HG03442 (cell line): ENCODE data around the gene CCDC6.
"Not testable (repeated sequence)": the region's sequence is repeated elsewhere in the genome, so short reads cannot be mapped to it uniquely, and the experiment has no call there.

Experiments used
- ATAC-seq: cut with Tn5 transposase; IDR thresholded peaks from one replicate; pipeline ENCODE4 v1.9.1; 2021; ENCODE audit warnings: mild to moderate bottlenecking, moderate library complexity; ENCODE audit not compliant: unreplicated experiment

The CCDC6 gene

DNA sequence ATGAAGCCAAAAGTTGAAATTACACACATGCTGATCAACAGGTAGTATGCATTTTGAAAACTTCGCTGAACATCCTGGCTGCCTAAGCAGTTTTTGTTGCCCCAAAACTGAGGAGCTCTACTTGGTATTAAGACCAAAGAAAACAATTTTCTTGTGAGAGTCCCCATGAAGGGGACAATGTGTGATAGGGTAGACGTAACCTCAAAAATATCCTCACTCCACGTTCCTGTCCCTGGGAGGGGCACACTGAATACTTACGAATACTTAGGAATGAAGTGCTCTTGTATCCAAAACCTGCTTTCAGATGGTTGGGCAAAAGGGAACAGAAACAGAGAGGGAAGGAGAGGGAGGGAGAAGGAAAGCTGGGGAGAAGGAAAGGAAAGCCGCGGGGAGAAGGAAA, 24.7 kb downstream of the CCDC6 start:
- no peak for ATAC-seq

DNA sequence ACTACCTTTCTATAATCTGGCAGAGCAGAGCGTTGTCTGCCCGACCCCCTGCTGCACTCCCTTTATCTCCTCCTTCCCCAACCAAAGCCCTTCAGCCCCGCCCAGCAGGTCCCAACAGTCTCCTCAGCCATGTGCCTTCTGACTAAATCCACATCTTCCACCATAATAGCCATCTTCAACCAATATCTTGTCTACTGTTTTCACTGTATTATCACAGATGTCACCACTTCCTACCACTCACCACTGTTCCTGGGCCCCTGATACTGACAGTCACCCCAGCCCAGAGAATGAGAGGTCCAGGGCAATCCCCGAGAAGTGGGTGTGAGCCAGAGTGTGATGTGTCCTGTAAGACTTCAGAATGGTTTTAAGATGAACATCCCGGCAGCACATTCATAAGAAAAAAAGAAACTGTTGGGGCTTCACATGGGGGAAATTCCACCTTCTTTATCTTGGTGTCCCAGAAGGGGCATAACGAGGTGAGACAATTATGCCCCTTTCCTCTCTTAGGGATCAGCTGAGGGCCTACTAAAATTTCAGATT, 25.3 kb downstream of the CCDC6 start:
- peak; percentile 80 for ATAC-seq

DNA sequence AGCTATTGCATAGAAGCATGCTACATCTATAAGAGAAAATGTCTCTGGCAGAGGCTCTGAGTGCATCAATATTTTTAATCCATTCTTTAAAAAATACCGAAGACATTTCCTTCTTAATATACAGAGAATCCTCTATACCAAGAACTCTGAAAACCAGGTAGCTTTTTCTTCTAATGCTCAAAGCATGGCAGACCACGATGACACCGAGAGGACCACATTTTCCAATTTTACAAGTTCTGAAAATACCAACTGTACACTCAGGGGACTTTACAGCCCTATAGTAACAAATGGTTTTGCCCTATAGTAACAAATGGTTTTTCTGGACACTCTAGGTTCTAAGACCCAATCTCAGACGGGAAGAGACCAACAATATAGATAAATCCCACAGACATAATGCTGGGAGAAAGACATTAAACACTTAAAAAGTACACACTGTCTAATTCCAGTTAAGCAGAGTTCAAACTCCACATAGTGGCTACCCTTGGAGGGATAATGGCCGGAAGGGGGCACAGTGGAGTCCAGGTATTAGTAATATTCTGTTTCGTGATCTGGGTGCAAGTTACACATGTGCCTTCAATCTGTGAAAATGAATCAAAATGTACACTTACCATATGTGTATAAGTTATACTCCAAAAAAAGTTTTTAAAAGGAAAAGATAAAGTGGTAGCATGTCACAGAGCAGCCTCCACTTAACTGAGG, 26.2 kb downstream of the CCDC6 start:
- ATAC-seq, result no peak

DNA sequence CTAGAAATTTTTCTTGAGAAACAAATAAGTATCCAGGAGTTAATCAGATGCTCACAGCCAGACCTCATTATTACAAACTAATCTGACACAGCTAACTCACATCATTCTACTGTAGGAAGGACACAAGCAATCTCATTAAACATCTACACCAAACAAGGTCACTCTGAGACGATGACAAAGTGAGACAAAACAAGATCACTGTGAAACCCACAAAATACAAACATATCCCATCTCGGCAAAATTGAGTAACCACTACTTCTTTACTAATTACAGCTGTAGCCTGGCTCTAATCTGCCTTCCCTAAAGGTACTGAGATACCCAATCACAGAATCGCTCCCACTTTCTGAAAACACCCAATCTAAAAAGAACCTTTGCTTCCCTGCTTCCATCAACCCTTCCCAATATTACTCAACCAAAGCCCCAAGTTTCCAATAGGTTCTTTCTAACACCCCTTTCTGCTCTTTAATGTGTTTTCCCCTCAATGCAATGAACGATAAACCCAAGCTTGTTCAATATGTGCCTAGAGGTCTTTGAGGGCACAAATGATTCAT, 26.9 kb downstream of the CCDC6 start:
- ATAC-seq, result peak; percentile 31

DNA sequence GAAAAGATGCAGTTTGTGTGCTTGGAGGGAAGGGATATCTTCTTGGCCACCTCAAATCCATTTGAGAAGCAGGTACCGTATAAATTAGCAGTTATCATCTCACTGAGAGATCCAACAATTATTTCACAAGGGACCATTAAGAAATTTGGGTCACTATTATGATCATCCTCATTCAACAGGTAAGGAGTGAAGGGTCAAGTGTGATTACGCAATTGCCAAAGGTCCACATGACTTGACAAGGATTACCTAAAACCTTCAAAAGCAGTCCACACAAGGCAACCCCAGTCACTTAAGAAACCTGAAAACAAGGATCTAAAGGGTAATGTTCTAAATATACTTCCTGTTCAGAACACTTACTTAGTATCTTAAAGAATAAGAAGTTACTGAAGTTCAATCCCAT, 27.4 kb downstream of the CCDC6 start:
- ATAC-seq, result no peak

DNA sequence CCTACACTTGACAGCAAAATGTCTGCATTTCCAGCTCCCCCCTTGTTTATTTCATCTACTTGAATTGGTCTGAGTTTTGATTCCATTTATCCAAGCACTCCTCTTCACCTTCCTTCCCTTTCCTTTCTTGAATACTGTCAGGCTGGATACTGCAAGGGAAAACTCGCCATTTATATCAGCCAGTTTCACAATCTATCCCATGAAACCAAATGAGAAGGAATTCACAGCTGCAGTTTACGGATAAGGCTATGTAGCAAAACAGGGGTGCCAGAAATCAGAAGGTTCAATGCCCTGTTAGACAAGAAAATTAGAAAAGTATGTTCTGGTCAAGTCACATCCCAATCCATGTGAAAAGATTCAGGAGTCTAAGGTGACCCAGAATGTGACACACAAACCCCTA, 28.1 kb downstream of the CCDC6 start:
- ATAC-seq, result no peak

DNA sequence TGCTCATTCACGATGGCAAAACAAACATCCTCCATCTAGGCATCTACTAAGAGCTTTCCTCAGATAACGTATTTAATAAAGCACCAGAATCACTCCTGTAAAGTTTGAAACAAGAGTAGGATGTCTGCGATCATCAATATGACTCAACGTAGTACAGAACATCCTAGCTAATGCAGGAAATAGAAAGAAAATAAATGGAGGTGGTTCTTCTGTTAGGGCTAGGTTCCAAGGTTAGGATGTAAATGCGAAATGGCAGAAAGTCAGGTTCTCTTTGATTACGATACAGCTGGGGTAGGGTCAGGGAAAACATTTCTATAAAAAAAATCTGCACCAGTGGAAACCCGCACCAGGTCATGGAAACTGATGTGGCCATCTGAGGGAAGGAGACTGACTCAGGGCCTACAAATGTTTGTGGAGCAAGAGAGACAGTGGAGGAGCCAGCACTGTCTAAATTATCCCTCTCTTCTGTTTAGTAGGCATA, 29.1 kb downstream of the CCDC6 start:
- ATAC-seq, result no peak

DNA sequence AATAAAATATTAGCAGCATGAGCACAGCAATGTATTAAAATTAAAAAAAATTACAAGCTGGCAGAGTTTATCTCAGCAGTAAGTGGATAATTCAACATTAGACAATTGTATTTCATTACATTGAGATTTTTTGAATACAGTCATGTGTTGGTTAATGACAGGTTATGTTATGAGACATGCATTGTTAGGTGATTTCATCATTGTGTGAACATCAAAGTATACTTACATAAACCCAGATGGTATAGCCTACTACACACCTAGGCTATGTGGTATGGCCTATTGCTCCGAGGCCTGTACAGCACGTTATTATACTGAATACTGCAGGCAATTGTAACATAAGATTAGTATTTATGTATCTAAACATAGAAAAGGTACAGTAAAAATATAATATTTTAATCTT, 29.7 kb downstream of the CCDC6 start:
- ATAC-seq, result no peak

DNA sequence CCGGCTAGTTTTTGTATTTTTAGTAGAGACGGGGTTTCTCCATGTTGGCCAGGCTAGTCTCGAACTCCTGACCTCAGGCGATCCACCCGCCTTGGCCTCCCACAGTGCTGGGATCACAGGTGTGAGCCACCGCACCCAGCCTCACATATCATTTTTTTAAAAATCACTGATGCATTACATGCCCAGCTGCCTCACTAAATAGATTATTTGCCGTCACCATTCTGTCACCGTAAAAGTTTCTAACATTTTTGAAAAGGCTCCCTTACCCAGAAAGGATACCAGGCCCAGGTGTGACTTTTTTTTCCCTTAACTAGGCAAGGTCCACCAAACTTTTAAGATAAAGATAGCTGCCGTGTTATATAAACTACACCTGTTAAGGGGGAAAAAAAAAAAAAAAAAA, 30.1 kb downstream of the CCDC6 start:
- not testable (repeated sequence) for ATAC-seq

DNA sequence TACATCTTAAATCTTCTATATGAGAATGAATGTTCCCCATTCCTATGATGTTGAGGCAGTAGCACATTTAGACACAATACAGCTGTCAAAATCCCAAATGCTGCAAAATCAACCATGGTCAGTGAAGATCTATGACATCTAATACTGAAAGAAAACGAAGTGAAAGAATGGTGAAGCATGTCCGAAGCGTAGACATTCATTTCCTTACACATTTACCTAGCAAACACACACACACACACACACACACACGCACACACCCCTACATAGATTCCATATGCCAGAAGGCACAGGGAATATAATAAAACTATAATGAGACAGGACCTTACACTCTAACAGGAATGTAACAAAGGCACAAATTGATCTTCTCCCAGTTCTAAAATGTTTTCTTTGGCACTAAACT, 32.5 kb downstream of the CCDC6 start:
- peak; percentile 60 for ATAC-seq

DNA sequence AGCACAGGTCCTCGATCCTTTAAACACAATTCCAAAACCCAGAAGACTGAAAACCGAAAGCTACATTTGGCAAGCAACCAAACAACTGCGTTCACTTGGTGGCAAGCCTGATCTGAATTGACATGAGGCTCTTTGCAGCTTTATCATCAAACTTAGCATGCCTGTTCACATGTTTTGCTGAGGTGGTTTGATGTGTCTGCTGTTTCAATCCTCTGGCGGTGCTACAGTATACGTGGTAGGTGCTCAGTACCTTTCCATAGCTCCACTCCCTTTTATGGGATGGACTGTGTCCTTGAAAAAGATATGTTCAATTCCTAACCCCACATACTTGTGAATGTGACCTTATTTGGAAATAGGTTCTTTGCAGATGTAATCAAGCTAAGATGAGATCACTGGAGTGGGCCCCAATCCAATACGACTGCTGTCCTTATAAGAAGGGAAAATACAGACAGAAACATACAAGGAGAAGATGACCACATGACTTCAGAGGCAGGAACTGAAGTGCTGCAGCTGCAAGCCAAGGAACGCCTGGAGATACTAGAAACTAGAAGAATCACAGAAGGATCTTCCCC, 33.4 kb downstream of the CCDC6 start:
- ATAC-seq, result no peak

DNA sequence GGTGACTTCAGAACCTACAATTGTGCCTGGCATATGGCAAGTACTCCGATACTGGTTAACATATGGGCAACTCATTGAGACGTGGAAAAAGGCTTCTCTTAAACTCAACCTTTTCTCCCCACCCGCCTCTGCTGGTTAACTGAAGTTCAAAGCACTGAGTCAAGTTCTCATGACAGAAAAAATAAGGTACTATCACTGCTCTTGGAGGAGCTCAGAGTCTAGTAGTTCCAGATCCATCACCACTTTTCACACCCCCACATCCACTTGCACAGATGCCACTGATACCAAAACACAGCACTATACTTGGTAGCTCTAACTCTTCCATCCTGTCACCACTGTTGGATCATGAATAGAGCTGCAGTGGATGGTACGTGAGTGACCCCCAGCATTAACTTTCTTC, 36.2 kb downstream of the CCDC6 start:
- ATAC-seq, result no peak

DNA sequence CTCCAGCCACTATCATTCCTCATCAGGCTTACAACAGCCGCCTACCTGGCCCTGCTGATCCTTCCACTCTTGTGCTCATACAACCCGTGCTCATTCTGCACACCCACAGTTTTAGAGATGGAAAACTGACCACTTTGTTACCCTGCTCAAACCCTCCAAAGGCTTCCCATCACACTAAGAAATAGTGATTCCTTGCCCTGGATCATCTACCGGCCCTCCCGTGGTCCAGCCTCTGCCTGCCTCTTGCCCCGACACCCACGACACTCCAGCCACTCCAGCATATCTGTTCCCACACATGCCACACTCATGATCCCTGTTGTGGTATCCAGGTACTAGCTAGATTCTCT, 36.8 kb downstream of the CCDC6 start:
- ATAC-seq, result no peak

DNA sequence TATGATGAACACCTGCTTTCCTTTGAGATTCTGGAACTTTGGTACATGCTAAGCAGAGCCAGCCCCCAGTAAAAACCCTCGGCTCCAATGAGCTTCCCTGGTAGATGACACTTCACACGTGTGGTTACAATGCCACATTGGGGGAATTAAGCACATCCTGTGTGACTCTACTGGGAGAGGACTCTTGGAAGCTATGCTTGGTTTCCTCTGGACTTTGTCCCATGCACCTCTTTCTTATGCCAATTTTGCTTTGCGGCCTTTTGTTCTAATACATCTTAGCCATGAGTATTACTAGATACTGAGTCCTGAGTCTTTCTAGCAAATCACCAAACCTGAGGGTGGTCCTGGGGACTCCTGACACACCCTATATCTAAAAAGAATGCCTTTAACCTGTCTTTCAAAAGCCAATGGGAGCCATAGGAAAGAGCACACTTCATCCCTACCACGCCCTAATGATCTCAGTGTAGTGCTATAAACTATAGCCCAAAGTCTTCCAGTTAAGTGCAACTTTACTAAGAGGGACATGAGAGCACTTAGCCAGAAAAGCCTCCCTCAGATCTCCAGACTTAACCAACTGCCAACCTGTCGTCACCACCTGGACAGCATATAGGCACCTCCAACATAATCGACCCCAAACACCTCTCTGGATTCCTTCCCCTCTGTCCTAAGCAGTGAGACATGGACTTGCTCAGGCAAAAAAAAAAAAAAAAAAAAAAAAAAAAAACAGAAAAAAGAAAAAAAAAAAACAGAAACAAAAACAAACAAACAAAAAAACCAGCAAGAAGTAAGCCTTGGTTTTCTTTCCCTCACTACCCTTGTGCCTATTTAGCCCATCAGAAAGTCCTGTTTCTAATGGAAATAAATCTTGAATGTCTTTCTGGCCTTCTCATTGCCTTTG, 37.4 kb downstream of the CCDC6 start:
- no peak for ATAC-seq

DNA sequence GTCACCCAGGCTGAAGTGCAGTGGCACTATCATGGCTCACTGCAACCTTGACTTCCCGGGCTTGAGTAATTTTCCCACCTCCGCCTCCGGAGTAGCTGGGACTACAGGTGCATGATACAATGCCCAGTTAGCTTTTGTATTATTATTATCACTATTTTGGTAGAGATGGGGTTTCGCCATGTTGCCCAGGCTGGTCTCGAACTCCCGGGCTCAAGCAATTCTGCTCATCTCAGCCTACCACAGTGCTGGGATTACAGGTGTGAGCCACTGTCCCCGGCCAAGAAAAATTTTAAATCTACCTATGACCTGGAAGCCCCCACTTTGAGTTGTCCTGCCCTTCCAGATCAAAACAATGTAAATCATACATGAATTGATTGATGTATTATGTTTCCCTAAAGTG, 38.8 kb downstream of the CCDC6 start:
- no peak for ATAC-seq

DNA sequence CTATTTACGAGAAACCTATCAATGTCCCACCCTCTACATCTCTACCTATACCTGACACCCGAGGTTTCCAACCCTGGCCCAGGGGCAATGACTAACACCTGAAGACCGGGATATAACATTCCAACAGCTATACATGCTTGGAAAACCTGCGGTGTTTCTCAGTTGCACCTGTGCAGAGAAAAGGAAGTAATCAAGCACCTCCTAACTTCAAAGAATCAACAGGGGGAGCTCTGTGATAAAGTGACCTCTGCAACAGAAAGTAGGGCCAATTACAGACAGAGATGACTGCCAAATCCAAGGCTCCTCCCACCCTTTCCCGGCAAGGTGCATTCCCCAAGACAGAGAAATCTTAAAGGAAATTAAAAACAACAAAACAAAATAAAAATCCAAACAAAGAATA, 41.3 kb downstream of the CCDC6 start:
- peak; percentile 76 for ATAC-seq

DNA sequence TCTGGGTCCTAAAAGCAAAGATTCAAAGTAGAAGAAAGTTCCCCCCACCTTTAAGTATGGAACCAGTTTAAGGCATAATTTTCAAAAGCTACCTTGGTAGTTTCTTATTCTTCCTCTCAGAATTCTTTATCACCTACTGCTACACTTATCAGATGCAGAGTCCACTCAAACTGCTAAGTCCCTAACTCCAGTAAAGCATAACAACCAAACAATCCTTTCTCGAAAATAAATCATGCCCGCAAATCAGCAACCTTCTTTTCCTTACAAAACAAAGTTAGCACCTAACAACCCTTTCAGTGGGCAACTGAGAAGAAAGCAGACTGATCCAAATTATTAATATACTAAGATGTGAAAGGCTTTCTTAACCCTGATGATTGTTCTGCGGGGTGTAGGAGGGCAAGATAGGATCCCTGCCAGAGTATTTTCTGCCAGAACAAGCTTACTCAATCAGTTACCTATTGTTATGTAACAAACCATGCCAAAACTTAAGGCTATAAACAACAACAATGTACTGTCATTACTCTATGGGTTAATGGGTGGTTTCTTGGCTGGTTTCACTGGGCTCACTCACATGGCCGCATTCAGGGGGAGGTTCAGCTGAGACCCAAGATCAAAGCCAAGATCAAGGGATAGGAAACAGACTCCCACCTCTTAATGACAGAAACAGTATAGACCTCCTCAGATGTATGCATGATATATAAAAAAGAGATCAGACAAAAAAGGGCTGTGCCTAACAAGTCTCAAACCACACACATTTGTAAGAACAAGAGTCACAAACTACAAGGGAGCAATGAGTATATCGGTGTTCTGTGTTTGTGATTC, 42.0 kb downstream of the CCDC6 start:
- no peak for ATAC-seq

DNA sequence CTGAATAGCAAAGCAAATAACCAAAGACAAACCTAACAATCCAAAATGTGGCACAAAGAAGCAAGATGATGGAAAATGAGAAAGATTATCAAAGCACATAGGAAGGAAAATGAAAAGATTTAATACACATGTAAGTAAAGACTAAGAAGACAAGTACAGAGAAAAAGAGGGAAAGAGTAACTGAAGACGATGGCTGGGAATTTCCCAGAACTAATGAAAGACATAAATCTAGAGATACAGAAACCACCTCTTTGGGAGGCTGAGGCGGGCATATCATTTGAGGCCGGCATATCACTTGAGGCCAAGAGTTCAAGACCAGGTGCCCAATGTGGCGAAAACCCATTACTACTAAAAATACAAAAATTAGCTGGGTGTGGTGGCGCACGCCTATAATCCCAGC, 46.8 kb downstream of the CCDC6 start:
- no peak for ATAC-seq

DNA sequence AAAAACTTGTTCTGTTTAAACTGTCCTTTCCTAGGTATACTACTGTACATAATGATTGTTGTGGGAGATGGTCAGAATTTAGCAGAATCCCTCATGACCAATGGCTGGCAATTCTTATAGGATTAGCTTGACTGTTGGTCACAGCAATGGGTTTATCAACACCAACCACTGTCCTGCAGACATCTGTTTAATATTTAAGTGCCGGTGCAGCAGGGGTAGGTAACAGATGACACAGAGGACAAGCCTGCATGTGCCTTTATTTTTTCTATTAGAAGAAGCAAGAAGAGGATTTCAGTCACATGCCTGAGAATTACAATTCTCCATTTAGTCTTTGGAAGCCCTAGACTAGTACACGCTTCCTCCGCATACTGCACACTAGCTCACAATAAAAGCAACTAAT, 48.4 kb downstream of the CCDC6 start:
- no peak for ATAC-seq

DNA sequence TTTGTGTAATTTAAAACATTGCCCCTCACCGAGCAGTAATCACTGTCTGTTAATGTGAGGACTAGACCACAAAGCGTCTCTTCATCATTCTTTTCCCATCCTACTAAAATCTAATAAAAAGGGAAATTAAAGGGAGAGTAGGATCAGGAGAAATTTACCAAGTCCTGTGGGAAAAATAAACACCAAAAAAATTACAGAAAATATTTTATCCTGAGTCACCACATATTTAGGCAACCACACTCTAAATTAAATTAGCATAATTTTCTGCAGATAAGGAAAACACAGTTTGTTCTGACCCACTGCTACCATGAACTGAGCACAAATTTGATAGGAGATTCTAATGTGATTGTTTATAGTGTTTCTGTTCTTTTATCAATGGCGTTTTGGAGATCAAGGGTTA, 49.3 kb downstream of the CCDC6 start:
- no peak for ATAC-seq

DNA sequence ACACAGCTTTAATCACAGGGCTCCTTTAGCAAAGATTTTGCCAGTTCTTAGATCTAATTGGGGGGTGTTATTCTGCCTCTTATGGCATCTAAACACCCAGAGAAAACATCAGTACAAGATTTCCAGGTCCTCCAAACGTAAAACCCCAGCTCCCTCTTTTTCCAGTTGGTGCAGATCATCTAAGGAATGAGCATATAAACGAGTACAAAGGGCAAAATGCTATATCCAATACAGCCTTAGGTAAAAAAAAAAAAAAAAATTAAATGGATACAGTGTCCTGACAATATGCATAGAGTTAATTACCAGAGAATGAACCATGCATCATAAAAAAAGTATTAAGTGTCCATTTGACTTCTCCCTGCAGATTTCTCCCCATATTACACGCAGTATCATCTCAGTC, 50.3 kb downstream of the CCDC6 start:
- no peak for ATAC-seq
